DOHH2 (cell line): Measurements from ENCODE around the gene DDO.
"Not testable (repeated sequence)": the region's sequence is repeated elsewhere in the genome, so short reads cannot be mapped to it uniquely, and the experiment has no call there.

Experiments
- H3F3A ChIP-seq: fragments of 200-600 bp; sonication (generic), shearing (Covaris generic); 2 replicates; pipeline ENCODE4 v1.6.0; 2016; ENCODE audit warnings: antibody characterized with exemption, mild to moderate bottlenecking; ENCODE audit not compliant: control insufficient read depth, insufficient read depth
- H3K27ac ChIP-seq: fragments of 200-600 bp; sonication (generic); 2 replicates; pipeline ENCODE4 v1.5.1; 2014; ENCODE audit warnings: low read depth, mild to moderate bottlenecking, low read length, moderate library complexity
- H3K27me3 ChIP-seq: fragments of 200-600 bp; sonication (generic); 2 replicates; pipeline ENCODE4 v1.6.1; 2014; ENCODE audit warnings: mild to moderate bottlenecking, low read length, mixed read lengths; ENCODE audit not compliant: control insufficient read depth
- H3K36me3 ChIP-seq: fragments of 200-600 bp; sonication (generic); 2 replicates; pipeline ENCODE4 v1.6.1; 2014; ENCODE audit warnings: mild to moderate bottlenecking, low read length, moderate library complexity, mixed read lengths; ENCODE audit not compliant: control insufficient read depth
- H3K4me1 ChIP-seq: fragments of 200-600 bp; sonication (generic); 2 replicates; pipeline ENCODE4 v1.6.1; 2014; ENCODE audit warnings: mild to moderate bottlenecking, low read length, mixed read lengths; ENCODE audit not compliant: control insufficient read depth
- H3K4me2 ChIP-seq: fragments of 200-600 bp; sonication (generic); 2 replicates; pipeline ENCODE4 v1.6.0; 2014; ENCODE audit warnings: mild to moderate bottlenecking, low read length, moderate library complexity
- H3K4me3 ChIP-seq: fragments of 200-600 bp; sonication (generic); 2 replicates; pipeline ENCODE4 v1.5.1; 2014; ENCODE audit warnings: mild to moderate bottlenecking, low read length, mixed read lengths
- H3K79me2 ChIP-seq: fragments of 200-600 bp; sonication (generic); 2 replicates; pipeline ENCODE4 v1.6.1; 2014; ENCODE audit warnings: mild to moderate bottlenecking, low read length, mixed read lengths; ENCODE audit not compliant: control insufficient read depth
- H3K9me2 ChIP-seq: fragments of 200-600 bp; sonication (generic); replicated peaks from 2 replicates; pipeline ENCODE4 v1.6.1; 2014; ENCODE audit warnings: mild to moderate bottlenecking, low read length, mixed read lengths; ENCODE audit not compliant: control insufficient read depth
- H3K9me3 ChIP-seq: fragments of 200-600 bp; sonication (generic); 2 replicates; pipeline ENCODE4 v1.6.1; 2014; ENCODE audit warnings: antibody characterized with exemption, low read length, mixed read lengths; ENCODE audit not compliant: control insufficient read depth, insufficient read depth
- H4K20me1 ChIP-seq: fragments of 200-600 bp; sonication (generic); 2 replicates; pipeline ENCODE4 v1.6.0; 2014; ENCODE audit warnings: low read depth, mild to moderate bottlenecking, antibody characterized with exemption, low read length, moderate library complexity; ENCODE audit not compliant: control insufficient read depth, insufficient read depth
- EZH2phosphoT487 ChIP-seq: fragments of 200-600 bp; sonication (generic); IDR thresholded peaks from 2 replicates; pipeline ENCODE4 v1.6.1; 2017; ENCODE audit warnings: borderline replicate concordance, mild to moderate bottlenecking, antibody characterized with exemption, low read length, moderate library complexity, mixed read lengths
- TF ChIP-seq, protein P1 (sequence below): fragments of 200-600 bp; sonication (generic); IDR thresholded peaks from one replicate; pipeline ENCODE4 v1.5.1; 2014; ENCODE audit warnings: antibody characterized with exemption, mild to moderate bottlenecking, low read depth, low read length; ENCODE audit not compliant: poor library complexity, severe bottlenecking

DDO gene

GRCh38 chr6:110351986-110352385 is 63.4 kb downstream of the DDO start:
- Histone ChIP-seq H3K4me3 (no peak overlapping the region), H3K9me2 (no peaks in the 10 kb centered on the region), H3K36me3 (no peaks in the 10 kb centered on the region), H3K4me2 (no peak overlapping the region), H4K20me1 (no peaks in the 10 kb centered on the region), H3K27ac (no peak overlapping the region), H3K4me1 (no peaks in the 10 kb centered on the region), H3K27me3 (no peaks in the 10 kb centered on the region), H3F3A (no peaks in the 10 kb centered on the region), H3K9me3 (no peaks in the 10 kb centered on the region), H3K79me2 (no peaks in the 10 kb centered on the region)
- TF ChIP-seq, protein P1, sequence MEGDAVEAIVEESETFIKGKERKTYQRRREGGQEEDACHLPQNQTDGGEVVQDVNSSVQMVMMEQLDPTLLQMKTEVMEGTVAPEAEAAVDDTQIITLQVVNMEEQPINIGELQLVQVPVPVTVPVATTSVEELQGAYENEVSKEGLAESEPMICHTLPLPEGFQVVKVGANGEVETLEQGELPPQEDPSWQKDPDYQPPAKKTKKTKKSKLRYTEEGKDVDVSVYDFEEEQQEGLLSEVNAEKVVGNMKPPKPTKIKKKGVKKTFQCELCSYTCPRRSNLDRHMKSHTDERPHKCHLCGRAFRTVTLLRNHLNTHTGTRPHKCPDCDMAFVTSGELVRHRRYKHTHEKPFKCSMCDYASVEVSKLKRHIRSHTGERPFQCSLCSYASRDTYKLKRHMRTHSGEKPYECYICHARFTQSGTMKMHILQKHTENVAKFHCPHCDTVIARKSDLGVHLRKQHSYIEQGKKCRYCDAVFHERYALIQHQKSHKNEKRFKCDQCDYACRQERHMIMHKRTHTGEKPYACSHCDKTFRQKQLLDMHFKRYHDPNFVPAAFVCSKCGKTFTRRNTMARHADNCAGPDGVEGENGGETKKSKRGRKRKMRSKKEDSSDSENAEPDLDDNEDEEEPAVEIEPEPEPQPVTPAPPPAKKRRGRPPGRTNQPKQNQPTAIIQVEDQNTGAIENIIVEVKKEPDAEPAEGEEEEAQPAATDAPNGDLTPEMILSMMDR, result no peak
- TF ChIP-seq EZH2phosphoT487, result no peak

DNA sequence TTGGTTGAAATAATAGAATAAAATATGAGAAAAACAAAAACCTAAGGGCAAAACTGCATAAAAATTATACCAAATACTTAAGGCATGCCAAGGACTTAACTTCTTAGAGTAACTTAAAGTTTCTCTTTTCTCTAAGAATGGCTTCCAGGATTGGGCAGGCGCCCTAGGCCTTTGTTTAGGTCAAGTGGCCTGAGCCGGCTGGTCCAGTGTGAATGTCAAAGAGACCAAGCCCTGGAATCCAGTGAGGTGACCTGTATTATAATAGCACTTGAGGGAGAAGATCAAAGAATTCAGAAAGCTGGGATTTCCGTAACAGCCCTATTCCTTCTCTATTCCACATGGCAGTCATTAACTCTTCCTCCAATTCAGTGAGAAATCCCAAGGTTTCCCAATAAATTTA is 63.8 kb downstream of the DDO start:
- Histone ChIP-seq H3K4me3 (no peak overlapping the region), H3K4me2 (no peak overlapping the region), H3K27me3 (no peaks in the 10 kb centered on the region), H4K20me1 (no peaks in the 10 kb centered on the region), H3K9me2 (no peaks in the 10 kb centered on the region), H3K36me3 (no peaks in the 10 kb centered on the region), H3K27ac (no peak overlapping the region), H3K9me3 (no peaks in the 10 kb centered on the region), H3F3A (no peaks in the 10 kb centered on the region), H3K4me1 (no peaks in the 10 kb centered on the region), H3K79me2 (no peaks in the 10 kb centered on the region)
- TF ChIP-seq EZH2phosphoT487, result no peak
- TF ChIP-seq, protein P1, result no peak

DNA sequence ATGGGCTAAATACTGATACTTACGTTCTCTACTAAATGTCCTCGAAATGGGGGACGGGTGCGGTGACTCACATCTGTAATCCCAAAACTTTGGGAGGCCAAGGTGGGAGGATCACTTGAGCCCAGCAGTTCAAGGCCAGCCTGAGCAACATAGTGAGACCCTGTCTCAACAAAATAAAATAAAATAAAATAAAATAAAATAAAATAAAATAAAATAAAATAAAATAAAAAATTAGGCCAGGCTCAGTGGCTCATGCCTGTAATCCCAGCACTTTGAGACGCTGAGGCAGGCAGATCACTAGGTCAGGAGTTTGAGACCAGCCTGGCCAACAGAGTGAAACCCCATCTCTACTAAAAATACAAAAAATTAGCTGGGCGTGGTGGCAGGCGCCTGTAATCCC is 64.8 kb downstream of the DDO start:
- H3K36me3 ChIP-seq, H3F3A ChIP-seq, H3K27me3 ChIP-seq, H4K20me1 ChIP-seq, H3K4me2 ChIP-seq, H3K9me2 ChIP-seq, H3K79me2 ChIP-seq, H3K9me3 ChIP-seq, H3K4me1 ChIP-seq, H3K27ac ChIP-seq, H3K4me3 ChIP-seq: not testable (repeated sequence)

DNA sequence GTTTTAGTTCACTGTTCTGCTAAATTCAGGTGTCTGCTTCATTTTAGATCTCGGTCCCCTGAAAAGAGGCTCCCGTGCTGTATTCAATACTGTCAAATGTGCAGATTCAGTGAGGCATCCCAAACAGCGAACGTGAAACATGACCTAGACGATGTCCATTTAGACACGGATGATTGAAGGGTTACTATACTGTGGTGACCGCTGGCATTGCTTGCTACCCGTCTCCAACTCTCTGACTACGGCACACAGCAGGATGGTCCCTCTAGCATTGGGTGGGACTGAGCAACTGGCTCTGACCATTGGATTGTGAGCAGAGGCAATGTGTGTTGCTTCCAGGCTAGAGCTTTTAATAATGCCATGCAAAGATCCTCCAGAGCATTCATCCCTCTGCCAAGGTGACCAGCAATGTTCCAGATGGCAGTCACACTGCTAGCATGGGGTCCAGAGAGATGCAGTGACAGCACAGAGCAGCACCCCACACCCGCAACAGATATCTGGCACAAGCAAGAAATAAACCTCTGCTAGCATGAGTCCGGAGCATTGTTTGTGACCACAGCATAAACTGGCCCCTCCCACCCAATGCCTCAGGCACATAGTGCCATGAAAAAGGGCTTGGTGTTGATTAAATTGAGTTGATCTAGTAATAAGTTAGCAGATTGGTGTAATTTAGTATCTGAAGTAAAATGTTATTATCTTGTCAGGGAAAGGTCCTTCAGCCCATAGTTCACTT is 66.2 kb downstream of the DDO start:
- Histone ChIP-seq H3K27me3 (no peaks in the 10 kb centered on the region), H4K20me1 (no peaks in the 10 kb centered on the region), H3K4me3 (no peak overlapping the region), H3K4me1 (no peaks in the 10 kb centered on the region), H3K9me3 (no peaks in the 10 kb centered on the region), H3K27ac (no peak overlapping the region), H3K4me2 (no peak overlapping the region), H3K36me3 (no peaks in the 10 kb centered on the region), H3F3A (no peaks in the 10 kb centered on the region), H3K79me2 (no peaks in the 10 kb centered on the region), H3K9me2 (no peaks in the 10 kb centered on the region)
- TF ChIP-seq, protein P1, result no peak
- no peak for TF ChIP-seq EZH2phosphoT487
